Measurements from ENCODE around the gene TNFAIP1. TPM values are rescaled to one million over a fixed set of nuclear protein-coding genes. Genes with fewer than 3 reads are reported as not detected.
A peak's percentile ranks its signal among the peaks of the same experiment; 100 is the strongest.

TNFAIP1 gene
- total RNA-seq, 2 donors from 2014 or later = 29.9 to 36.1 TPM

- 92 to 100% methylated on average over 4 to 5 of the region's 5 CpGs for WGBS, 2 experiments (ENCODE audit: insufficient coverage in 1 of 2, insufficient read length in 1 of 2)
- DNase-seq = no peak
- no peak overlapping the region for H3K27ac Mint-ChIP-seq
- H3K4me1 Mint-ChIP-seq = peaks cover 20% of the 10 kb centered on the region
- H3K27me3 Mint-ChIP-seq (ENCODE audit: insufficient read depth) = peaks cover 26% of the 10 kb centered on the region
- peaks cover 8% of the 10 kb centered on the region for H3K36me3 Mint-ChIP-seq (ENCODE audit: low read depth)
- Histone ChIP-seq H3K27me3 (ENCODE audit: control insufficient read depth, insufficient read depth, low read length, poor library complexity, severe bottlenecking) (peaks cover 51% of the 10 kb centered on the region), H3K27ac (ENCODE audit: low read depth, low read length) (no peak overlapping the region), H3K9ac (ENCODE audit: extremely low read depth, low read length, poor library complexity, severe bottlenecking) (no peak overlapping the region), H3K4me3 (ENCODE audit: low read length) (no peak overlapping the region), H3K36me3 (ENCODE audit: control insufficient read depth, insufficient read depth, low read length) (no peaks in the 10 kb centered on the region), H3K4me1 (ENCODE audit: control insufficient read depth, insufficient read depth, low read length) (peaks cover 12% of the 10 kb centered on the region), H3K9me3 (ENCODE audit: control insufficient read depth, low read length) (no peaks in the 10 kb centered on the region)
- no peaks in the 10 kb centered on the region for H3K9me3 Mint-ChIP-seq
- no peak for TF ChIP-seq CTCF (conservative IDR thresholded peaks at IDR 0.05)
- no peak overlapping the region for H3K4me3 Mint-ChIP-seq
Observed at GRCh38 chr17:28368306-28368831, 32.8 kb downstream of the TNFAIP1 start.

DNA sequence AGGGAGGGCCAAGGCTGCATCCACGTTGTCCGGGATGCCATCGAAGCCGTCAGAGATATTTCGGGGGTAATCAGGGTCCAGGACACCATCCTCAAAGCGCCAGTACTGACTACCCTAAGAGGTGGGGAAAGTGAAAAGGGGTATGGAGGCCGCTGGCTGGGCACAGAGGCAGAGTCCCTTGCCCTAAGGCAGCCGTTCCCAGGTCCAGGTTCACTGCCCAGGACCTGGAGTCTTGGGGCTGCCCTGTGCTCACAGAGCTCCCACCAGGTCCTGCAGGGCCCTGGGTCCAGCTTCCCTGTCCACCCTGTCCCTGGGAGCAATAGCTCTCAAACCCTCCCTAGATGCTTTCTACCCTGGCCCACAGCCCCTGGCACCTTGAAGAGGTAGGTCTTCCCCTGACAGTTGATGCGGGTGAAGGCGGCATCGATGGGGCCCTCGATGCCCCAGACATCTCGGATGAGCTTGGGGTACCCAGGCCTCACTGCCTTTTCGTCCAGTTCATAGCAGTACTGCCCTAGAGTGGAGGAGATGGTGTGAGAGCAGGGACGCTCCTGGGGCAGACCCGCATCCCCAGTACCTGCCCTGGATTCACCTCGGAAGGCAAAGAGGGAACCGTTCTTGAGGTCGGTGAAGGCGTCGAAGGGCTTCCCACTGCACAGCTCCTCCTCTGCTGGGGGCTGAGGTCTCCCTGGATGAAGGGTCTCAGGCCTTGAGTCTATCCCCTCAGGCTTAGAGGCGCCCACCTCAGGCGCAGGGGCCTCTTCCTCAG is 33.5 kb downstream of the TNFAIP1 start:
- Mint-ChIP-seq H3K4me3 (no peak overlapping the region), H3K4me1 (peaks cover 17% of the 10 kb centered on the region), H3K9me3 (no peaks in the 10 kb centered on the region), H3K27ac (no peak overlapping the region), H3K36me3 (ENCODE audit: low read depth) (peaks cover 4% of the 10 kb centered on the region), H3K27me3 (ENCODE audit: insufficient read depth) (peaks cover 33% of the 10 kb centered on the region)
- Histone ChIP-seq H3K9me3 (ENCODE audit: control insufficient read depth, low read length) (no peaks in the 10 kb centered on the region), H3K4me1 (ENCODE audit: control insufficient read depth, insufficient read depth, low read length) (peaks cover 12% of the 10 kb centered on the region), H3K27ac (ENCODE audit: low read depth, low read length) (no peak overlapping the region), H3K36me3 (ENCODE audit: control insufficient read depth, insufficient read depth, low read length) (no peaks in the 10 kb centered on the region), H3K27me3 (ENCODE audit: control insufficient read depth, insufficient read depth, low read length, poor library complexity, severe bottlenecking) (peaks cover 55% of the 10 kb centered on the region), H3K9ac (ENCODE audit: extremely low read depth, low read length, poor library complexity, severe bottlenecking) (no peak overlapping the region), H3K4me3 (ENCODE audit: low read length) (no peak overlapping the region)
- no peak for DNase-seq
- TF ChIP-seq CTCF (conservative IDR thresholded peaks at IDR 0.05) = no peak
- 93 to 94% methylated on average over 16 to 23 of the region's 23 CpGs for WGBS, 2 experiments (ENCODE audit: insufficient coverage in 1 of 2, insufficient read length in 1 of 2)

GRCh38 chr17:28369684-28370034 is 34.1 kb downstream of the TNFAIP1 start:
- 78 to 88% methylated on average over 7 to 10 of the region's 10 CpGs for WGBS, 2 experiments (ENCODE audit: insufficient coverage in 1 of 2, insufficient read length in 1 of 2)
- H3K4me3 Mint-ChIP-seq = peak overlapping the region; percentile 51

More at GRCh38 chr17:28369684-28370034, 34.1 kb downstream of the TNFAIP1 start:
- Histone ChIP-seq H3K4me1 (ENCODE audit: control insufficient read depth, insufficient read depth, low read length) (peaks cover 12% of the 10 kb centered on the region), H3K27me3 (ENCODE audit: control insufficient read depth, insufficient read depth, low read length, poor library complexity, severe bottlenecking) (peaks cover 55% of the 10 kb centered on the region), H3K9ac (ENCODE audit: extremely low read depth, low read length, poor library complexity, severe bottlenecking) (no peak overlapping the region), H3K36me3 (ENCODE audit: control insufficient read depth, insufficient read depth, low read length) (no peaks in the 10 kb centered on the region), H3K9me3 (ENCODE audit: control insufficient read depth, low read length) (no peaks in the 10 kb centered on the region), H3K4me3 (ENCODE audit: low read length) (peak overlapping the region; percentile 9), H3K27ac (ENCODE audit: low read depth, low read length) (no peak overlapping the region)
- peaks cover 17% of the 10 kb centered on the region for H3K4me1 Mint-ChIP-seq
- H3K27me3 Mint-ChIP-seq (ENCODE audit: insufficient read depth) = peaks cover 39% of the 10 kb centered on the region
- H3K36me3 Mint-ChIP-seq (ENCODE audit: low read depth) = peaks cover 4% of the 10 kb centered on the region
- no peak for DNase-seq
- no peak for TF ChIP-seq CTCF (conservative IDR thresholded peaks at IDR 0.05)
- H3K27ac Mint-ChIP-seq = peak overlapping the region; percentile 98
- H3K9me3 Mint-ChIP-seq = no peaks in the 10 kb centered on the region
